ENCODE data around the gene MIS12.

The MIS12 gene

DNA sequence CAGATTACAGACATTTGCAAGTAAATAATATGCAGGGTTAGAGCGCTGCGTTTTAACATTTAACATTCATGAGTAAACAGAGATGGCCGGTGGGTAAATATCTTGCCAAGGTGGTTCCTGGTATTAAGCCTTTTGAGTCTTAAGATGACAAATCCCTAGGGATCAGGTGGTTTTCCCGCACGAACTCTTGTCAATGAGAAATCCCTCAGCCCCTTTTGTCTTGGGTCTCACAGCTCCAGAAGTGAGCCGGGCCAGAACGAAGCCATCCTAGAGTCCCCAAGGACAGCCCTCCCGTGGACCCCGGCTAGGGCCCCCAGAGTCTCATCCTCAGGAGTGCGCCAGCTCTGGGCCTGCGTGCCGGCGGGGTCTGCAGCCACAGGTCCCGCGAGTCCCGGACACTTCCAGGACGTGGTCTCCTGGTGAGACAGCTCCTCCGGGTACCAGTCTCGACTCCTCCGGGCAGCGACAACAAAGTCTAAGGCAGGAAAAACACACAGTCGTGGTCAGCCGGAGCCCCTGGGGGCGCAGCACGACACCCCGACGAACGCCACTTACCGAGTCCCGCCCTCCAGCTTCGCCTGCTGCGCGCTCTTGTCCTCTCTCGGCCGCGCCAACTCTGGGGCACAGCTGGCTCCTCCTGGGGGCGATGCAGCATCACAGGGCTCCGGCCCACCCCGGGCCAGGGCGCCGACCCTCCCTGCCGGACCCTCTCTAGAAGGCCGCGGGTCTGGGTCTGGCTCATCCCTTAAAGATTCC, 13.3 kb downstream of the MIS12 start:
- H3K36me3 ChIP-seq (replicated peaks; ENCODE audit: low read depth, low read length) = no peaks in the 10 kb centered on the region
- no peak overlapping the region for H3K4me3 ChIP-seq (ENCODE audit: low read length)
- no peaks in the 10 kb centered on the region for H3K27me3 ChIP-seq (ENCODE audit: low read depth, low read length)
- 0 out of 2 replicates have a peak, but pooled peaks cover 3% of the 10 kb centered on the region for H3K4me1 ChIP-seq (ENCODE audit: low read length)
- no peak overlapping the region for H2AFZ ChIP-seq (ENCODE audit: low read depth, low read length)
- TF ChIP-seq, protein P1, sequence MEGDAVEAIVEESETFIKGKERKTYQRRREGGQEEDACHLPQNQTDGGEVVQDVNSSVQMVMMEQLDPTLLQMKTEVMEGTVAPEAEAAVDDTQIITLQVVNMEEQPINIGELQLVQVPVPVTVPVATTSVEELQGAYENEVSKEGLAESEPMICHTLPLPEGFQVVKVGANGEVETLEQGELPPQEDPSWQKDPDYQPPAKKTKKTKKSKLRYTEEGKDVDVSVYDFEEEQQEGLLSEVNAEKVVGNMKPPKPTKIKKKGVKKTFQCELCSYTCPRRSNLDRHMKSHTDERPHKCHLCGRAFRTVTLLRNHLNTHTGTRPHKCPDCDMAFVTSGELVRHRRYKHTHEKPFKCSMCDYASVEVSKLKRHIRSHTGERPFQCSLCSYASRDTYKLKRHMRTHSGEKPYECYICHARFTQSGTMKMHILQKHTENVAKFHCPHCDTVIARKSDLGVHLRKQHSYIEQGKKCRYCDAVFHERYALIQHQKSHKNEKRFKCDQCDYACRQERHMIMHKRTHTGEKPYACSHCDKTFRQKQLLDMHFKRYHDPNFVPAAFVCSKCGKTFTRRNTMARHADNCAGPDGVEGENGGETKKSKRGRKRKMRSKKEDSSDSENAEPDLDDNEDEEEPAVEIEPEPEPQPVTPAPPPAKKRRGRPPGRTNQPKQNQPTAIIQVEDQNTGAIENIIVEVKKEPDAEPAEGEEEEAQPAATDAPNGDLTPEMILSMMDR (IDR thresholded peaks at IDR 0.05; ENCODE audit: low read depth, low read length) = no peak
- TF ChIP-seq EZH2phosphoT487 (IDR thresholded peaks at IDR 0.05; ENCODE audit: low read depth) = no peak
- H3K9ac ChIP-seq (ENCODE audit: low read length) = no peak overlapping the region
- no peaks in the 10 kb centered on the region for H3K9me3 ChIP-seq (ENCODE audit: insufficient read depth, low read length)
- no peaks in the 10 kb centered on the region for H3K79me2 ChIP-seq (ENCODE audit: low read length)
- no peak overlapping the region for H3K27ac ChIP-seq (ENCODE audit: low read length)
- H3K4me2 ChIP-seq (ENCODE audit: low read length) = peak overlapping the region; percentile 65
- no peaks in the 10 kb centered on the region for H4K20me1 ChIP-seq (ENCODE audit: insufficient read depth, low read length)

DNA sequence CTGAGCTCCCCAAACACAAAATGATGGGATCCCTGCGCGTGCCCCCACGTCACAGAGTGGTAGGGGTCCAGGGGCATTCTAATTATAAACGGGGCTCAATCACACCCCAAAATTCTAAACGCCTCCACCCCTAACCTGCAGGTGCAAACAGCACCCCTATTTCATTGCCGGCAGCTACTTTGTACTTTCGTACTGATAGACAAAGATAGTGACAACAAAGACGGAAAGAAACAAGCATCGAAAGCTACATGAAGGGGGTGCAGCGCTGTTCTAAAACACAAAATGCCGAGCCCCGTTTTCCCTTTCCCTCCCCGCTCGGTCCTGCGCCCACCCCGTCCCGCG, 13.9 kb downstream of the MIS12 start:
- peak overlapping the region; percentile 65 for H3K4me2 ChIP-seq (ENCODE audit: low read length)
- peak overlapping the region; percentile 59; the same call in 1 of the 2 replicates for H2AFZ ChIP-seq (ENCODE audit: low read depth, low read length)
- H3K9ac ChIP-seq (ENCODE audit: low read length) = no peak overlapping the region

GRCh38 chr17:5500589-5501391, 14.4 kb downstream of the MIS12 start:
- Histone ChIP-seq H3K4me1 (ENCODE audit: low read length) (0 out of 2 replicates have a peak, but pooled peaks cover 3% of the 10 kb centered on the region), H3K9me3 (ENCODE audit: insufficient read depth, low read length) (no peaks in the 10 kb centered on the region), H3K27ac (ENCODE audit: low read length) (no peak overlapping the region), H3K4me2 (ENCODE audit: low read length) (peak overlapping the region; percentile 65), H4K20me1 (ENCODE audit: insufficient read depth, low read length) (no peaks in the 10 kb centered on the region), H3K27me3 (ENCODE audit: low read depth, low read length) (no peaks in the 10 kb centered on the region), H3K4me3 (ENCODE audit: low read length) (peak overlapping the region; percentile 79), H3K79me2 (ENCODE audit: low read length) (no peaks in the 10 kb centered on the region), H3K36me3 (replicated peaks; ENCODE audit: low read depth, low read length) (no peaks in the 10 kb centered on the region), H3K9ac (ENCODE audit: low read length) (no peak overlapping the region), H2AFZ (ENCODE audit: low read depth, low read length) (peak overlapping the region; percentile 59; the same call in 1 of the 2 replicates)
- TF ChIP-seq EZH2phosphoT487 (IDR thresholded peaks at IDR 0.05; ENCODE audit: low read depth) = no peak
- TF ChIP-seq, protein P1 (IDR thresholded peaks at IDR 0.05; ENCODE audit: low read depth, low read length) = no peak

More for the DNA sequence above, 13.9 kb downstream of the MIS12 start:
- Histone ChIP-seq H3K79me2 (ENCODE audit: low read length) (no peaks in the 10 kb centered on the region), H4K20me1 (ENCODE audit: insufficient read depth, low read length) (no peaks in the 10 kb centered on the region), H3K9me3 (ENCODE audit: insufficient read depth, low read length) (no peaks in the 10 kb centered on the region), H3K27me3 (ENCODE audit: low read depth, low read length) (no peaks in the 10 kb centered on the region), H3K27ac (ENCODE audit: low read length) (no peak overlapping the region), H3K4me1 (ENCODE audit: low read length) (0 out of 2 replicates have a peak, but pooled peaks cover 3% of the 10 kb centered on the region), H3K4me3 (ENCODE audit: low read length) (peak overlapping the region; percentile 79), H3K36me3 (replicated peaks; ENCODE audit: low read depth, low read length) (no peaks in the 10 kb centered on the region)
- TF ChIP-seq EZH2phosphoT487 (IDR thresholded peaks at IDR 0.05; ENCODE audit: low read depth) = no peak
- TF ChIP-seq, protein P1 (IDR thresholded peaks at IDR 0.05; ENCODE audit: low read depth, low read length) = no peak

DNA sequence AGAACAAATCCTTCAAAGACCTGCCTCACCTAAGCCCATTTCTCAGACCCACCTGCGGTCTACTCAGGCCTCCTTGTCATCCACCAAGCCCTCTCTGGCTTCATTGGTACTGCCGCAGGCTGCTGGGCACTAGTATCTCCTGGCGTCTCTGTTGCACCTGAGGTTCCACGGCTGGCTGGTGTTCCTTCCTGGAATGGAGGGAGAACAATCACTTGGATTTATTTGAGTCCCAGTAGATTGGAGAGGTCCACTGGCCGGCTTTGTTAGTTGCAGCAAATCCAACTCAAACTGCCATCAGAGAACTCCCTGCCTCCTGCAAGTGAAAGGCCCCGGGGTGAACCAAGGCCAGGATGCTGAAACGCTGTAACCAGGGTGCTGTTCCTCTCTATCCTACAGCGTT, 15.3 kb downstream of the MIS12 start:
- H2AFZ ChIP-seq (ENCODE audit: low read depth, low read length) = no peak overlapping the region
- no peak for TF ChIP-seq EZH2phosphoT487 (IDR thresholded peaks at IDR 0.05; ENCODE audit: low read depth)
- TF ChIP-seq, protein P1 (IDR thresholded peaks at IDR 0.05; ENCODE audit: low read depth, low read length) = no peak
- H3K27me3 ChIP-seq (ENCODE audit: low read depth, low read length) = no peaks in the 10 kb centered on the region
- H3K4me2 ChIP-seq (ENCODE audit: low read length) = no peak overlapping the region
- H3K79me2 ChIP-seq (ENCODE audit: low read length) = no peaks in the 10 kb centered on the region
- no peak overlapping the region for H3K4me3 ChIP-seq (ENCODE audit: low read length)
- no peaks in the 10 kb centered on the region for H3K36me3 ChIP-seq (replicated peaks; ENCODE audit: low read depth, low read length)
- H3K27ac ChIP-seq (ENCODE audit: low read length) = no peak overlapping the region
- H4K20me1 ChIP-seq (ENCODE audit: insufficient read depth, low read length) = no peaks in the 10 kb centered on the region
- no peaks in the 10 kb centered on the region for H3K9me3 ChIP-seq (ENCODE audit: insufficient read depth, low read length)
- no peak overlapping the region for H3K9ac ChIP-seq (ENCODE audit: low read length)
- 0 out of 2 replicates have a peak, but pooled peaks cover 3% of the 10 kb centered on the region for H3K4me1 ChIP-seq (ENCODE audit: low read length)

All from OCI-LY3 (cell line).